GM18873 (cell line): ENCODE data around the gene TATDN2.
"Not testable (repeated sequence)": the region's sequence is repeated elsewhere in the genome, so short reads cannot be mapped to it uniquely, and the experiment has no call there.

Experiments used
- ATAC-seq: cut with Tn5 transposase; IDR thresholded peaks from one replicate; pipeline ENCODE4 v1.9.1; 2021; ENCODE audit warnings: mild to moderate bottlenecking, moderate library complexity, moderate number of reproducible peaks; ENCODE audit not compliant: unreplicated experiment, low FRiP score

The TATDN2 gene

DNA sequence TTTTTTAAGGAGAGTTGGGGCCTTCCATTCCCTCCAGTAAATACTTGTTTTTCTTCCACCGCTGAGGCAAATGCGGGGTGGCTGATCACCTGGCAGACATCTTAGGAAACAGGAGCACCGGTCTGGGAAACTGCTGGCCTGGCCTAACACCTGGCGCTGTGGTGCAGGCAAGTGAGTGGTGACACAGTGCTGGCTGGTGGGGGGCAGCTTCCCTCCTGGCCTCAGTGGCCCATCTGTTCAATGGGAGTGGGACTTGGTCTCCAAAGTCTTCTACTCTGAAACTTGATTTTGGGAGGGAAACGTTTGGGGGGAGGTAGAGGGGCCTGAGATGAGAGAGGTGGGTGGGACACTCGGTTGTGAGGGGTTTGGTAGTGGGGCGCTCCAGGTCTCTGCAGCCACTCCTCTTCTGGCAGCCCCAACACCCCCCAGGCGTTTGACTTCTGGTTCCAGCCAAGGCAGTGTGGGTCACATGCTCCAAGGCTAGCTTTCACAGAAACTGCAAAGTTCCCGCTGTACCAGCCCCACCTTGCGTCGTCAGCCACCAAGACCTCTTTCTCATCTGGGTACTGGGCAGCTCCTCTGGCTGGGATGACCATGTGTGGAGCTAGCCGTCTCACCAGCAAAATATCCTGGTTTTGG is 39.8 kb downstream of the TATDN2 start:
- ATAC-seq, result no peak

DNA sequence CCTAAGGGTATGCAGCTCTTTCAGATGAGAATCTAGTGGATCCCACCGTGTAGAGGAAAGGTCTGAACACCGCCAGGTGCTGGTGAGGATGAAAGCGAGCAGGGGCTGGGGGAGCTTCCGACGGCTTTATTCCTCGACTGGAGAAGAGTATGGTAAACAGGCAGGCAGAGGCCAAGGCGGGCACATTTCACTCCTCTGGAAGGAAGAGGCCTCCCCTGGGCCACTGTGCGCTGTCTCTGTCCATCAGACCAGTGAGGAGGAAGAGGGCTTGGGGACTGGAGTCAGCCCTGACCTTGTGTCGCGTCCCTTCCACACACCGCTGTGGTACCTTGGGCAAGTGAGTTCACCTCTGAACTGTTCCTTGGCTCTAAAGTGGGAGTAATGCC is 40.3 kb downstream of the TATDN2 start:
- no peak for ATAC-seq

DNA sequence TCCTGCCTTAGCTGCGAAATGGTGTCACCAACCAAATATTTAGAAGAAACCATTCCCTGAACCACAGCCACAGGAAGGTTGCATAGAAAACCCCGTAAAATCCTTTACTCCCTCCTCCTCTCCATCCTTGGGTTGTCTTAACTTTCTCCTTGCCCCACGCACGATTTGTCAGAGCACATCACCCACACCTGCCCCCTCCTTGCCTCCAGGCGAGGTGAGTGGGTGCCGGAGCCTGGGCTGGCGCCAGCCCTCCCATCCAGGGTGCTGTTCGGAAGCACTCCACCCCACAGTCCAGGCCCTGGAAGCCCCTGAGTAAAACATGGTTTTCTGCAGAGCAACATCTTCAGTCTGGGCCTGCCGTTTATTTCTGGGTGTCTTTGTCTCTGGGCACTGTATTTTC is 40.8 kb downstream of the TATDN2 start:
- no peak for ATAC-seq

DNA sequence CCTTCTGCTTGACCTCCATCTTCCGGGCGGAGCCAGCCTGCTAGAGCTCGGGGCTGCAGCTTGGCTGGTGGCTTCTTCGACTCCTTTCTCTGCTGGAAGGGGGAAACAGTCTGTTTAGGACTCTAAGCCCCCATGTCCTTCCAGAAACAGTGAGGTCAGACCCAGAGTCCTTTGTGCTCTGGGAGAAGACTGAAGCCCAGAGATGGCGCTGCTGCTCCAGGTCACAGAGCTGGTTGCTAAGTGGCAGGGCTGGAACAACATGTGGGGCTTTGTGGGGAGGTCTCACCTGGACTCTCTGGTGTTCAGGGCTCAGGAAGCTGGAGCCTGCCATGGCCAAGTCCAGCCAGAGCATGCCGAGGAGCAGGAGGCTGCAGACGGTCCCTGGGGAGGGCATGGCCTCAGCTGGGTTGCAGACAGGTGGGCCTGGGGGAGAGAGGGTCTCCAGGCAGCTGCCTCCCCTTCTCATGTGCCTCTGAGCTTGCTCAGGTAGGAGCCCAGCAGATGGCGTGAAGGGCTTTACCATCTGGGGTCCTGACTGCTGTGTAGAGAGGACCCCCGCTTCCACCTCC is 41.6 kb downstream of the TATDN2 start:
- ATAC-seq, result no peak

DNA sequence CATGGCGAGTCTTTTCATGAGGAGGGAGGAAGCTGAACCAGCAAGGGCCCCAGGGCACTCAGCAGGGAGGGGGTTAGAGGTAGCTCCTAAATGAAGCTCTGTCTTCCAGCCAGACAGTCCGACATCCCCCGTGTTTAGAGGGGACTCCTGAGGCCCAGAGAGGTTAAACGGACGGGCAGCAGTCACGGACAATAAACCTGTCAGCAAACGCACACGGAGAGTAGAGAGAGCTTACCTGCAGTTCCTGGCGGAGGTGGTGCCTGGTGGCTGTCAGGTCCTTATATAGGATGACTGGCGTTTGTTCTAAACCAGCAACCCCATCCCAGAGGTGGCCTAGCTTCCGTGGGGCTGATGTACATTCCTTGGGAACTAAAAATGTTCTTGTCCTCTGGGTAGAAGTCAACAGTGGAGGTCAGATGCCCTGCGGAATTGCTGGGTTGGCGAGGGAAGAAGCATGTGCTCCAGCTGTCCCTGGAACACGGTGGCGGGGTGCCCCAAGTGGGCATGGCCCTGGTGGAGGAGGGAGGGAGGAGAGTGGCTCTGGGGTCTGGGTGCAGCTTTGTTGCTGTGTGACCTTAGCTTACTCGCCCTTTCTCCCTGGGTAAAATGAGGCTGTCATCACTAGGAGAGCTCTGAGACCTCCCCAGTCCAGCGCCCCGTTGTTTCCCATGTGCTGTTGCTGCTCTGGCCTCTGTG is 42.4 kb downstream of the TATDN2 start:
- ATAC-seq, result no peak

DNA sequence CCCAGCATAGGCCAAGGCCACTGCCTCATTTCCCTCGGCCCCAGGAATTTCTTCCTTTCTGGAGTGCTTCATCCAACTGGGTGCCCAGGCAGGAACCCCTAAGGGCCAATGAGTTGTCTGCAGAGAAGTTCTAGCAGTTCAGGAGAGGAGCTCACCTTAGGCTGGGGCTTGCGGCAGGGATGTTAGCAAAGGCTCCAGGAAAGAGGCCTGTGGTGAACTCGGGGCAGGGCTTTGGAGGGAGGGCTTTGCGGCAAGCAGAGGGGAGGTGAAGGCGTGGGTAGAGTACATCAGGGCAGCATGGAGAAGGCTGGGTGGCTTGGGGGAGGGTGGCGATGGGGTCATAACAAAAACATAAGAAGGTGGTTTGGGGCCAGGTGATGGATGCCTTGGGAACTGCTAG is 43.4 kb downstream of the TATDN2 start:
- ATAC-seq, result no peak

DNA sequence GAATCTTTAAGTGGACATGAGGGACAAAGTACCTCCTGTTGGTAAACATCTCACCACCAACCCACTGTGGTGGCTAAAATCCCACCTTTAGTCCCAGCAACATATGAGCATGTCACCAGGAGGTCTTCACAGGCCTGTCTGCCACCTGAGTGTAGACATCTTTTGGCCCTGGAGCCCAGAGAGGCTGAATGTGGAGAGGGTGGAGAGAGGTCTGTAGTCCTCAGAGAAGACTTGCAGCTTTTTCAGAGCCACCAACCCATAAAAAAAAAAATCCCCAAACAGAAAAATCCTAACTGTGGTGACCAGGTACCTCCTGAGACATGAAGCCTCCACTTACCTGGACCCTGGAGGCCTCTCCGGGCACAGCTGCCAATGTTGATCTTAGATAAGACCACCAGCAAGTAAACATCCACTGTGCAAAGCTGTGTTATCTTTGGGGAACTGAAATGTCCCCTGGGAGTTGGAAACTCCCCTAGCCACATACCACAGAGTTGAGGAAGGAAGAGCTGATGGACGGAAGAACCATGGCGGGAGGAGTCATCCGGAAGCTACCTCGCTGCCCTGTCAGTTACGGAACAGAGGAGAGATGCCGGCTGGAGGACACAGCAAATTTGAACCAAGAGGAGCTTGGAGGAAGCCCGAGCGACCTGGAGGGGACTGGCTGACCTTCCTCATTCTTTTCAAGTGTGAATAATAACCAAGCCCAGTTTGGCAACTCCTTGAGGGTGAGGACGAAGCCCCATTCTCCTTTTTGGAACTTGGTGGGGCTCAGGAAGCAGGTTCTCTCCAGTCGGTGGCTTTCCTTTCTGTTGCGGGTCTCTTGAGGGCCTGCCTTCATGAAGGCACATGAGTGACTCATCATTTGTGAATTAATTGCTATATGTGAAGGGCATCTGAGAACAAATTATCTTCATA is 44.5 kb downstream of the TATDN2 start, which contains the start of gene GHRL:
GHRL (minus strand) TSS at position 443 of the 915 bp plus-strand sequence. CDS start 2,767 bp downstream, outside the sequence.
- peak; percentile 83 for ATAC-seq

DNA sequence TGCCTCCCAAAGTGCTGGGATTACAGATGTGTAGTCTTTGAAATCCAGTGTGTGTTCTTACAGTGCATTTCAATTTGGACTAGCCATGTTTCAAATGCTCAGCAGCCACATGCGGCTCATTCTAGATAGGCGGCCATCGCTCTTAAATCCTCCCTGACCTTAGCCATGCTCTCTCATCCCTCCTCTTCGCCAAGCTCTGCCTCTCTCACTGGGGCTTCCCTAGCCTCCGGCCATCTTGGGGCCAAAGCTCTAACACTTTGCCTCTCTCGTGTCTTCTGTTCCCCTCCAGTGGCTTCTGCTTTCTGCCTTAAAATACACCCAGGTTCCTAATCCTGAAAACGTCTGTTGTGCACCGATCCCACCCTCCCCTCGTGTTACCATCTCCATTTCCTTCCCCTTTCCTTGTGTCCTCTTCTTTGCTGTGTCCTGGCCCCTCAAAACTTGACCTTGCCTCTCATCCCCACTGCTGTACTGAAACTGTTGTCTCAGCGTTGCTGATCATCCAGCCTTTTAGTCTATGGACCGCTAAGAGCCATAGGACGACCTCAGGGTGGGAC is 45.8 kb downstream of the TATDN2 start:
- ATAC-seq, result no peak

DNA sequence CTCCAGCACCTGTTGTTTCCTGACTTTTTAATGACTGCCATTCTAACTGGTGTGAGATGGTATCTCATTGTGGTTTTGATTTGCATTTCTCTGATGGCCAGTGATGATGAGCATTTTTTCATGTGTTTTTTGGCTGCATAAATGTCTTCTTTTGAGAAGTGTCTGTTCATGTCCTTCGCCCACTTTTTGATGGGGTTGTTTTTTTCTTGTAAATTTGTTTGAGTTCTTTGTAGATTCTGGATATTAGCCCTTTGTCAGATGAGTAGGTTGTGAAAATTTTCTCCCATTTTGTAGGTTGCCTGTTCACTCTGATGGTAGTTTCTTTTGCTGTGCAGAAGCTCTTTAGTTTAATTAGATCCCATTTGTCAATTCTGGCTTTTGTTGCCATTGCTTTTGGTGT is 49.8 kb downstream of the TATDN2 start:
- not testable (repeated sequence) for ATAC-seq

DNA sequence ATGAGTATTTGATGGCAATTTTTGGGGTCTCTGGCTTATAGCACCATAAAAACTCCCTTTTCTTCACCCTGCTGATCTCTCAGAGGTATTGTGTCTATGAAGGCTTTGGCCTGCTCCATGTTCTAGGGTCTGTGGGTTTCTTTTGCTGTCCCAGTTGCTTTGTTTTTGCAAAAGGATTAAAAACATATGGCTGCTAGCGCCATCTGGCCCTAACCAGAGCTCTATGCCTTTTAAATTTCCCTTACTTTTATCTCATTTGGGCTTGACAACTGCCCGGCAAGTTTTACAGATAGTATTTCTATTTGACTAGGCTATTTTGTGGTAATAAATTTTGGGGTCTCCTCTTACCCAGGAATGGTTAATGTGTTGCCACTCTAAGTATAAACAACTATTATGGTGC is 50.9 kb downstream of the TATDN2 start:
- ATAC-seq, result no peak

DNA sequence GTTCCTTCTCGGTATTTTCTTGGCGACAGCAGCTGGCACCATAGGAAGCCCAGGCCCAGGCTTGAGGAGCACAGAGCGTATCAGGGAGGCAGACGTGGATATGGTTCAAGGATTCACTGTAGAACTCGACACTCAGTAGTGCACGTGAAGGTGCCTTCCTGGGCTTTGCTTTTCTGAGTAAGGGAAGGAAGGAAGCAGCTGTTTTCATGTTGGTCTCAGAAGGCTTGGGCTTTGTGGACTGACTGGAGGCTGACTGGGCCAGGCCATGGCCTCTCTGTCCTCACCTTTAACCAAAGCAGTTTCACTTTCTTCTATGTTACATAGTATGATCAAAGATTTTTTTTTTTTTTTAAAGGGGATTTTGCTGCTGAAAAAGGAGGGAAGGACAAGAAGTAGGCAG is 51.4 kb downstream of the TATDN2 start:
- ATAC-seq, result no peak

DNA sequence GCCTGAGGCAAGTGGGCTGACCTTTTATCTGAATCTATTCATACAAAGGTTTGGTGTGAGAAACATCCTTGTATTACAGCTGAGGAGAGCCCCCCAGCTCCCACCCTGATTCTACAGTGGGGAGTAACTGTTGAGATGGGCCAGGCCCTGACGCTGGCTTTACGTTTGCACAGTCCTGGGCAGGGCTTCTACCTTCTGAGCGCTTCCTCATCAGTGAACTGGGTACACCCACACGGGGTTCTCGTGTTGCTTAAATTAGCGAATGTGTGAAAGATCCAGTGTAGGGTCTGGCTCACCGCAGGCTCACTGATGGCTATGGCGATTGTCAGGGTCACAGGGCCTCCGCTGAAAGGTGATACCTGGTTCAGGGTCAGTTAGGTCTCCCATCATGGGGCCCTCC is 51.8 kb downstream of the TATDN2 start:
- no peak for ATAC-seq

DNA sequence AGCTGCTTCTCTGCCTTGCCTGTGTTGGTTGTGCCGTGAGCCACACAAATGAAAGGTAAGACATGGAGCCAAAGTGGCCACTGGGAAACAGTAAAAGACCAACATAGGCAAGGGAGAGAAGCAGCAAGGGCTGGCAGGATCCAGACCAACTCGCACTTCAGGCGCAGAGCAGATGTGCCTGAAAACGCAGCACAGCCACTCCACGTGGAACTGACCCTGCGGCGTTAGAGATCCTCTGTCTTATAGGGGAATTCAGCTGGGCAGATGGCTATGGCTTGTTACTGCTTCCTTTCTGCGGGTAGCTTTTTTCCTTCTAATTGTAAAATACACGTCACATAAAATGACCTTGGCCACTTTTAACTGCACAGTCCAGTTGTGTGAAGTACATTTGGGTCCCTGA is 54.8 kb downstream of the TATDN2 start:
- no peak for ATAC-seq

DNA sequence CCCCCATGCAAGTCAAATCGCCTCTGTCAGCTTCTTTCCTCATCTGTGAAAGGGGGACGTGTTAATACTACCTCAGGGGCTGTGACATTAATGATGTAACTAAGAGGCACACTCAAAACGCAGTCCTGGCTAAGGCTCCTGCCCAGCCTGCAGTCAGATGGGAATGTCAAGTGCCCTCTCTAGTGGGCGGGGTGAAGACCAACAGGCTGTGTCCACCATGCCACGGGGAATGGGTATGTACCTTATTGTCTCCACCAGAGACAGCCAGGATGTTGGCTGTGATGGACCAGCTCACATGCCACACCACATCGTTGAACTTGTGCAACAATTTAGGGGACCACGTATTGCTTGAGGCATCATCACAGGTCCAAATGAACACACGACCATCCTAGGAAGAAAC is 55.5 kb downstream of the TATDN2 start:
- ATAC-seq, result no peak

DNA sequence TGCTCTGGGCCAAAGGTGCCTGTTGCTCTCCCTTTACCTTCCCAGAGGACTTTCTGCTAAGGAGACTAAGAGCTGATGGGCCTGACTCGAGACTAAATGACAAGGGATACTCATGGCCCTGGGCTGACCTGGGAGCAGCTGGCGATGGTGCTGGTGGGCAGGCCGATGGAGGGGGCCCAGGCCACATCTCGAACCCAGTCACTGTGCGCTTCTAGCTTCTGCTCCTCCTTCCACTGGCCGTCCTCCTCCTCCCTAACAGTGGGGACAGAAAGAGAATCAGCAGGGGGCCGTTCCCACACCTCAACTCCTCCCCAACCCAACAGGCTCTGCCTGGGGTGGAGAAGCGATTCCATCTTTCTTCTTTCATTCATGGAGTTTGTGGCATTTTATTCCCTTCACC is 56.6 kb downstream of the TATDN2 start:
- no peak for ATAC-seq

DNA sequence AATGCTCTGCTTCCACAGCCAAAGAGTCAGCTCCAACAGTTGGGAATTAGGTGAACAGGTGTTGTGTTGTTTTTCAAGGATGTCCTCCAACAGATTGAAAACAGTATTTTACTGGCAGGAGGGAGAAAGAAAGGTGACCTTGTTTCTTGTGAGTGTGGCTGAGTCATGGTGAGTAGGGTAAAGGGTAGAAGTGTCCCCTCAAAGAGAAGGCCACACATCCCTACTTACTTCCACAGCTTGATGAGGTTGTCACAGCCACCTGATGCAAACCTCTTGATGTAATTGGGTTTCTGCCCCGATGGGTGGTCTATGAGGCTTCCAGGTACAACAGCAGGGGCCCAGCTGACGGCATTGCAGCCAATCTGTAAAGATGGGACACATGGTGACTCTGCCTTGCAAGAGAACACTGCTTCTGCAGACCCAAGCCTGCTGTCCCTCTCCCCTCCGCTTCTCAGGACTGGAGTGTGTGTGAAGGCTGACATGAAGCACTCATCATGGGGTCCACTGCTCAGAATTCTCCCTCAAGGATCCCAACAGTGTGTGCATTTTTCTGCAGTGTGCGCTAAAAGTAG is 57.2 kb downstream of the TATDN2 start:
- no peak for ATAC-seq

DNA sequence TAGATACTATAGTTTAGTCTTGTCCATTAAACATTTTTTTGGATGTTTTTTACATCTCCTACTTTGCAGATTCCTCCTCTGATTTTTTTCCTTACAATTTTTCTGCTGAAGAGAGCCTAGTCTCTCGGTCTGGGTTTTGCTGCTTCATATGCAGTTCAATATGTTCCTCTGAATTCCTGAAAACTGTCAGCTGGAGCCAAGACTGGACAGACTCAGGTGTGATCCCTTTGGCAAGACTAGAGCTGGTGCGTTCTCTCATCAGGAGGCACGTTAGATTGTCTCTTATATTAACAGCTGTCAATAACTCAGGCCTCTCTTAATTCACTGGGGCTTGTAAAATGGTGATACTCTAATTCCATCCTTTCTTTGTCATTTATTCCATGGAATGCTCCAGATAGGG is 57.9 kb downstream of the TATDN2 start:
- ATAC-seq, result no peak

DNA sequence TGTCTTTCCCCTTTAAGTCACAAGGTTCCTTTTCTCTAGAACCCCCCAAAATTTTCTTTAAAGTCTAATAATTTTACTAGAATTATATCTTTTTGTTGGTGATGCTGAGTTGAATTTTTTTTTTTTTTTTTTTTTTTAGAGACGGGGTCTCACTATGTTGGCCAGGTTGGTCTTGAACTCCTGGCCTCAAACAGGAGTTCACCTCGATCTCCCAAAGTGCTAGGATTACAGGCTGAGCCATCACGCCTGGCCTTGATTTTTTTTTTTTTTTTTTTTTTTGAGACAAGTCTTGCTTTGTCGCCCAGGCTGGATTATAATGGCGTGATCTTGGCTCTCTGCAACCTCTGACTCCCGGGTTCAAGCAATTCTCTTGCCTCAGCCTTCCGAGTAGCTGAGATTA is 60.4 kb downstream of the TATDN2 start:
- ATAC-seq, result no peak

DNA sequence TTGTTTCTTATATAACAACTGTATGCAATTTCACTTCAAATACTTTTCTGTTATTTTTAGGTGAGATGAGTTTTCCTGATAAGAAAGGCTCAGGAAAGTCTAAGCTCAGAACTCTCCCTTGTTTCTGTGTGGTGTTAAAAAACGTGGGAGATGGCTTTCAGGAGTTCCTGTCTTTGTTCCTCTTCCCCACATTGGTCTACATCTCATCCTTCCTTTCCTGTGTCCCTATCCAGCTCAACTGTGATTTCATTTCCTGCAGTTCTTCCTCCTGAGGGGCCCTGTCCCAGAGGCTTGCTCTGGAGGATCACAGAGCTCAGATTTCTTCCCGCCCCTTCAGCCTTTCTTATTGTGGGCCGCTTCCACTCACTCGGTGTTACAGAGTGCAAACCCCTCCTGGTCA is 61.5 kb downstream of the TATDN2 start:
- ATAC-seq, result no peak

DNA sequence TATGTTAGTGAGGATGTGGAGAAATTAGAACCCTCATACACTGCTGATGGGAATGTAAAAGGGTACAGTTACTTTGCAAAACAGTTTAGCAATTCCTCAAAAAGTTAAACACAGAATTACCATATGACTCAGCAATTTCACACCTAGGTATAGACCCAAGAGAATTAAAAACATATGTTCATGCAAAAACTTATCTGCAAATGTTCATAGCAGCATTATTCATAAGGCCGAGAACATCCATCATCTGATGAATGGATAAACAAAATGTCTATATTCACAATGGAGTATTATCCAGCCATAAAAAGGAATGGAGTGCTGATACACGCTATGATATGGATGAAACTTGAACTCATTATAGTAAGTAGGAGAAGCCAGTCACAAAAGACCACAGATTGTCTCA is 62.3 kb downstream of the TATDN2 start:
- no peak for ATAC-seq
